K562 (cell line): ENCODE data around the gene MRPL52. TPM values are rescaled to one million over a fixed set of nuclear protein-coding genes. Genes with fewer than 3 reads are reported as not detected.

Experiments used
- ATAC-seq: fragments of 200-7000 bp; cut with Tn5 transposase; 3 replicates; pipeline ENCODE4 v1.9.1; 2020; ENCODE audit warnings: moderate library complexity
- BruUV-seq: library from RNA; stranded (reverse); fragments of 400-500 nt; replicated peaks from 2 replicates; lab custom pipeline; 2021; lab: Mats Ljungman, UMichigan
- CTCF ChIA-PET: fragments of 300-600 bp; formaldehyde crosslinking; extraction: SDS; loops from one replicate; lab custom pipeline; 2021; ENCODE audit warnings: low intra/inter-chr PET ratio; lab: Yijun Ruan, JAX
- POLR2A ChIA-PET: fragments of 300-600, 350-650 bp; sonication (Branson Sonifier 250); formaldehyde crosslinking; extraction: SDS; loops from one replicate; lab custom pipeline; 2021; ENCODE audit warnings: antibody characterized with exemption, inconsistent platforms; lab: Yijun Ruan, JAX
- DNase-seq, 4 experiments: peaks; one replicate each; pipeline versions ENCODE4 v3.0.0 to v3.0.0-alpha.2; 2011 to 2018; ENCODE audit warnings: low spot score in 3 of 4, mixed read lengths in 3 of 4; ENCODE audit errors: extremely low read depth in 1 of 4
- FAIRE-seq: peaks from 2 replicates; lab custom pipeline; 2011; peaks lifted over from hg19 to GRCh38; lab: Jason Lieb, UNC
- H2AFZ ChIP-seq: 2 replicates; pipeline ENCODE4 v1.6.0; 2011; ENCODE audit warnings: low read depth, low read length, control low read depth, inconsistent platforms
- H3K27ac ChIP-seq: fragments of 200-600 bp; 3 replicates; pipeline ENCODE4 v1.8.0; 2011; ENCODE audit warnings: low read depth, mild to moderate bottlenecking, control low read depth, inconsistent platforms, low read length, moderate library complexity, mixed read lengths; ENCODE audit errors: extremely low read depth
- H3K27me3 ChIP-seq, 2 experiments: fragments of 300-600 bp in 1 of 2; 2 replicates in 1 of 2; 3 replicates in 1 of 2; pipeline versions ENCODE4 v1.6.0 to v1.8.0; 2011; ENCODE audit warnings: inconsistent platforms in 2 of 2, low read length in 2 of 2, mild to moderate bottlenecking in 1 of 2, mixed read lengths in 1 of 2, moderate library complexity in 1 of 2; ENCODE audit not compliant: control insufficient read depth in 2 of 2, insufficient read depth in 2 of 2
- H3K36me3 ChIP-seq: fragments of 300-600 bp; 3 replicates; pipeline ENCODE4 v1.8.0; 2011; ENCODE audit warnings: mild to moderate bottlenecking, low read length, inconsistent platforms; ENCODE audit not compliant: control insufficient read depth, insufficient read depth
- H3K4me1 ChIP-seq, 2 experiments: fragments of 200-600 bp in 1 of 2; replicated peaks in 1 of 2; 2 replicates in 1 of 2; 3 replicates in 1 of 2; pipeline versions ENCODE4 v1.5.1 to v1.8.0; 2011; ENCODE audit warnings: inconsistent platforms in 2 of 2, low read length in 2 of 2, mild to moderate bottlenecking in 1 of 2, mixed read lengths in 1 of 2, moderate library complexity in 1 of 2; ENCODE audit not compliant: control insufficient read depth in 2 of 2, insufficient read depth in 2 of 2
- H3K4me2 ChIP-seq: 2 replicates; pipeline ENCODE4 v1.6.1; 2011; ENCODE audit warnings: low read length, control low read depth, inconsistent platforms, mixed read lengths; ENCODE audit not compliant: insufficient read depth
- H3K4me3 ChIP-seq: fragments of 200-600 bp; sonication (generic), shearing (Covaris generic); 2 replicates; pipeline ENCODE4 v1.5.1; 2016; ENCODE audit warnings: control low read depth, inconsistent platforms
- H3K79me2 ChIP-seq: fragments of 200-600 bp; 3 replicates; pipeline ENCODE4 v1.8.0; 2011; ENCODE audit warnings: low read length, inconsistent platforms; ENCODE audit not compliant: control insufficient read depth, insufficient read depth
- H3K9ac ChIP-seq, 2 experiments: 2 replicates each; pipeline versions ENCODE4 v1.6.0 to v1.6.1; 2011; ENCODE audit warnings: low read depth in 2 of 2, low read length in 2 of 2, control low read depth in 1 of 2, inconsistent platforms in 1 of 2, mild to moderate bottlenecking in 1 of 2, mixed read lengths in 1 of 2; ENCODE audit not compliant: insufficient read depth in 1 of 2
- H3K9me1 ChIP-seq: one replicate; pipeline ENCODE4 v1.6.0; 2011; ENCODE audit warnings: inconsistent platforms, mild to moderate bottlenecking, low read length, moderate library complexity; ENCODE audit not compliant: control insufficient read depth, insufficient read depth
- H3K9me3 ChIP-seq: replicated peaks from 2 replicates; pipeline ENCODE4 v1.5.1; 2011; ENCODE audit warnings: low read depth, low read length, inconsistent platforms; ENCODE audit not compliant: control insufficient read depth, insufficient read depth
- H4K20me1 ChIP-seq: replicated peaks from 2 replicates; pipeline ENCODE4 v1.6.1; 2011; ENCODE audit warnings: low read length, inconsistent platforms, mixed read lengths; ENCODE audit not compliant: control insufficient read depth, insufficient read depth
- CBX8 ChIP-seq: fragments of 200-600 bp; sonication (generic); IDR thresholded peaks from 2 replicates; pipeline ENCODE4 v1.6.1; 2012; ENCODE audit warnings: borderline replicate concordance, mixed run types, low read depth, mild to moderate bottlenecking, moderate library complexity, mixed read lengths, low read length, control low read depth, inconsistent platforms; ENCODE audit not compliant: poor library complexity, severe bottlenecking; ENCODE audit errors: extremely low read depth
- CC2D1A ChIP-seq: fragments of 450-650 bp; IDR thresholded peaks from 2 replicates; pipeline ENCODE4 v1.6.1; 2017; ENCODE audit warnings: mild to moderate bottlenecking
- ETS2 ChIP-seq: IDR thresholded peaks from 2 replicates; pipeline ENCODE4 v1.6.1; 2016; ENCODE audit warnings: borderline replicate concordance, missing genetic modification characterization, mild to moderate bottlenecking, moderate library complexity, missing compliant biosample characterization; ENCODE audit not compliant: poor library complexity, severe bottlenecking
- FOXK2 ChIP-seq, 2 experiments: fragments of 450-650 bp; IDR thresholded peaks in 1 of 2; conservative IDR thresholded peaks in 1 of 2; 2 replicates each; pipeline ENCODE4 v1.6.1; 2016; ENCODE audit warnings: low read depth in 2 of 2, mild to moderate bottlenecking in 1 of 2
- HOMEZ ChIP-seq: fragments of 250-450 bp; sonication (Bioruptor Pico); IDR thresholded peaks from 2 replicates; pipeline ENCODE4 v1.4.0; 2020; ENCODE audit warnings: mild to moderate bottlenecking, moderate library complexity
- MAFG ChIP-seq: fragments of 450-650 bp; conservative IDR thresholded peaks from 2 replicates; pipeline ENCODE4 v1.6.1; 2016; ENCODE audit warnings: missing genetic modification characterization, missing compliant biosample characterization
- NFE2L1 ChIP-seq: fragments of 450-650 bp; IDR thresholded peaks from 2 replicates; pipeline ENCODE4 v1.6.1; 2016; ENCODE audit warnings: missing genetic modification characterization, low read depth, mild to moderate bottlenecking, missing compliant biosample characterization, moderate library complexity, borderline replicate concordance
- NFIC ChIP-seq: fragments of 450-650 bp; IDR thresholded peaks from 2 replicates; pipeline ENCODE4 v1.6.1; 2017; ENCODE audit warnings: mild to moderate bottlenecking, inconsistent platforms
- RBM25 ChIP-seq: fragments of 200-400 bp; formaldehyde crosslinking; IDR thresholded peaks from 2 replicates; pipeline ENCODE4 v1.6.1; 2018; ENCODE audit warnings: low read length, low read depth, moderate library complexity; ENCODE audit not compliant: severe bottlenecking
- SMAD4 ChIP-seq: fragments of 250-450 bp; sonication (Bioruptor Pico); conservative IDR thresholded peaks from 2 replicates; pipeline ENCODE4 v1.8.0; 2021; ENCODE audit warnings: inconsistent platforms, mild to moderate bottlenecking, moderate library complexity
- U2AF1 ChIP-seq: fragments of 200-400 bp; formaldehyde crosslinking; optimal IDR thresholded peaks from 2 replicates; pipeline ENCODE3; 2017; ENCODE audit warnings: mild to moderate bottlenecking, low read depth, low read length, moderate library complexity
- ZNF140 ChIP-seq: fragments of 250-450 bp; sonication (Bioruptor Pico); IDR thresholded peaks from 2 replicates; pipeline ENCODE4 v1.8.0; 2021; ENCODE audit warnings: moderate library complexity, mild to moderate bottlenecking, inconsistent platforms
- WGBS: fragments of 100-300 bp; shearing (Covaris generic); methylation state at CpG from one replicate; pipeline ENCODE4 v1.1.6; 2016; ENCODE audit warnings: low coverage, mixed read lengths; ENCODE audit not compliant: insufficient coverage; ENCODE audit errors: missing lambda C conversion rate; 5-methylcytosine and 5-hydroxymethylcytosine counted together
- in situ Hi-C: fragments of 300-500 bp; cut with MboI; formaldehyde crosslinking; loops from 4 replicates; pipeline ENCODE4 v1.15.0; 2018; ENCODE audit warnings: inconsistent platforms, mixed read lengths
- intact Hi-C: fragments of 100-400 bp; cut with micrococcal nuclease; formaldehyde crosslinking; loops from 2 replicates; pipeline ENCODE4 v1.14.2; 2022
- polyA plus RNA-seq, 8 experiments: library from polyadenylated mRNA; depleted of rRNA in 4 of 8; stranded (reverse) in 5 of 8; unstranded in 3 of 8; fragments of >200 nt; fragmentation: Nextera tagmentation in 2 of 8; fragmentation: Illumina TruSeq in 1 of 8; extraction: Ambion mirVana in 2 of 8; extraction: Trizol in 1 of 8; gene quantifications; 2 replicates each; pipeline versions ENCODE4 v1.2.1 to v1.2.3, GENCODE V29; 2011 to 2014; ENCODE audit warnings: inconsistent platforms in 1 of 8, missing spikeins in 1 of 8
- total RNA-seq, 7 experiments: library from RNA; depleted of rRNA in 6 of 7; stranded (reverse); fragments of >200 nt in 6 of 7; fragmentation: Illumina TruSeq in 2 of 7; extraction: Trizol in 2 of 7; gene quantifications; 2 replicates each; pipeline versions ENCODE4 v1.2.1 to v1.2.3, GENCODE V29; 2011 to 2021; ENCODE audit warnings: low replicate concordance in 1 of 7
- TF ChIP-seq, protein P1 (sequence below): fragments of 450-650 bp; IDR thresholded peaks from 2 replicates; pipeline ENCODE4 v1.6.1; 2016
- TF ChIP-seq, protein P2 (sequence below): fragments of 250-450 bp; sonication (Bioruptor Pico); IDR thresholded peaks from 2 replicates; pipeline ENCODE4 v1.8.0; 2022; ENCODE audit warnings: inconsistent platforms, mild to moderate bottlenecking, moderate library complexity, borderline replicate concordance
- TF ChIP-seq, protein P3 (sequence below): sonication (generic); formaldehyde crosslinking; IDR thresholded peaks from 2 replicates; pipeline ENCODE4 v1.8.0; 2022; ENCODE audit warnings: mild to moderate bottlenecking, missing genetic modification reagents

The MRPL52 gene
- total and polyA plus RNA-seq, 9 of the 15 experiments (the other 6 are each of a cell fraction or from before 2014, with no cell fraction given): 56.5 to 213 (median 168) TPM

DNA sequence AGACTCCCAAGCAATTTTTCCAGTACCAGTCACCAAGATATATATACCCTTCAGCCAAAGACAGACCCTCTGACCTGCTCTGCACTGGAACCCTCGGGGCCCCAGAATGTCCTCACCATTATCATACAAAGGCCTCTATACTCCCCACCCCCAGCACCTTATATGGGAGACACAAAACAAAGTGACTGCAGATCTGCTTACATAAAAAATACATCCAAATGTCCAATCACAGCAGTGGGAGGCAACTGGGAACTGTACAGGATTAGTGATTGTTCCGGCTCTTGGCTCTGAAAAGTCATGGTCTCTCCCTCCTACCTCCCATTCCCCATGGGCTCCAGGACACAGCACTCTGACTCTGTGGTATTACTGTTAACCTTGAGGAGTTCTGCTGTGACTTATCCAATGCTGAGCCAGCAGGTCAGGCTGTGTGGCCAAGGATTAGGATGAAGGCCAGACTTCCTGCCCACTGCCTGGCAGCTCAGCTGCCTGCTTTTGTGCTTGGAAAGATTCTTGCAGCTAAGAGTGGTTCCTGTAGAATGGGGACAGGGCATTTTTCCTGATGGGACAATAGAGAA lies 49.5 kb upstream of the MRPL52 start (continued):
- TF ChIP-seq ZNF140 (CRISPR knock-in tag) (no peak), ETS2 (tag) (no peak), MAFG (tag) (0 out of 2 replicates have a peak, but pooled peaks have one; percentile 6), NFIC (no peak)
- TF ChIP-seq, protein P1, sequence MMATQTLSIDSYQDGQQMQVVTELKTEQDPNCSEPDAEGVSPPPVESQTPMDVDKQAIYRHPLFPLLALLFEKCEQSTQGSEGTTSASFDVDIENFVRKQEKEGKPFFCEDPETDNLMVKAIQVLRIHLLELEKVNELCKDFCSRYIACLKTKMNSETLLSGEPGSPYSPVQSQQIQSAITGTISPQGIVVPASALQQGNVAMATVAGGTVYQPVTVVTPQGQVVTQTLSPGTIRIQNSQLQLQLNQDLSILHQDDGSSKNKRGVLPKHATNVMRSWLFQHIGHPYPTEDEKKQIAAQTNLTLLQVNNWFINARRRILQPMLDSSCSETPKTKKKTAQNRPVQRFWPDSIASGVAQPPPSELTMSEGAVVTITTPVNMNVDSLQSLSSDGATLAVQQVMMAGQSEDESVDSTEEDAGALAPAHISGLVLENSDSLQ: no peak
- TF ChIP-seq, protein P2, sequence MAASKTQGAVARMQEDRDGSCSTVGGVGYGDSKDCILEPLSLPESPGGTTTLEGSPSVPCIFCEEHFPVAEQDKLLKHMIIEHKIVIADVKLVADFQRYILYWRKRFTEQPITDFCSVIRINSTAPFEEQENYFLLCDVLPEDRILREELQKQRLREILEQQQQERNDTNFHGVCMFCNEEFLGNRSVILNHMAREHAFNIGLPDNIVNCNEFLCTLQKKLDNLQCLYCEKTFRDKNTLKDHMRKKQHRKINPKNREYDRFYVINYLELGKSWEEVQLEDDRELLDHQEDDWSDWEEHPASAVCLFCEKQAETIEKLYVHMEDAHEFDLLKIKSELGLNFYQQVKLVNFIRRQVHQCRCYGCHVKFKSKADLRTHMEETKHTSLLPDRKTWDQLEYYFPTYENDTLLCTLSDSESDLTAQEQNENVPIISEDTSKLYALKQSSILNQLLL (CRISPR knock-in tag): no peak

DNA sequence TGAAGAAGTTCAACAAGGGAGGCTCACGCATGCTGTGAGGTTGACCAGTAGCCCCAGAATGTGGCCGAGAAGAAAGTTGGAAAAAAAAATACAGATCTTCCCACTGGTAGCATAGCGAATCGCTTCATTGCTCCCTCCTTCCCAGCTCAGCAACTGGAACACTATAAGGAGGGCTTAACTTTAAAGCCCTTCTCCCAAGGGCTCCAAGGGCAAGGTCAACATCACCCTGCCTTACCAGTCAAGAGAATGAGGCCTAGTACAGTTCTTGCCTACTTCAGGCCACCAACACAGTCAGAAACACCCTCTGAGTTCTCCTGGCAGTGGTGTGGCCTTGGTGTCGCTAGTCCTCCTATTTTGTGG lies 48.8 kb upstream of the MRPL52 start:
- peaks cover 0 to 8% of the 10 kb centered on the region in 2 experiments; a peak in 3 of 5 replicates for H3K4me1 ChIP-seq
- no peaks in the 10 kb centered on the region for H4K20me1 ChIP-seq
- no peak overlapping the region for H3K4me2 ChIP-seq
- H3K9ac ChIP-seq: no peak overlapping the region
- DNase-seq (no peak), FAIRE-seq (no peak), ATAC-seq (no peak)
- H2AFZ ChIP-seq: peak overlapping the region; percentile 68
- WGBS: 57% methylated on average over 5 of the region's 5 CpGs
- no peaks in the 10 kb centered on the region for H3K27me3 ChIP-seq
- H3K9me3 ChIP-seq: no peaks in the 10 kb centered on the region
- intact Hi-C loops (no loop called here), in situ Hi-C loops (no loop called here)
- H3K36me3 ChIP-seq: no peaks in the 10 kb centered on the region
- H3K9me1 ChIP-seq: no peaks in the 10 kb centered on the region
- H3K27ac ChIP-seq: no peak overlapping the region
- CTCF ChIA-PET: interaction anchor here (5.5 kb wide), 1 partner anchor 72 kb away, joined by 68 read pairs; no protein-coding TSS in a partner anchor
- H3K79me2 ChIP-seq: no peaks in the 10 kb centered on the region
- H3K4me3 ChIP-seq: no peak overlapping the region
- no TSS peak for BruUV-seq
- POLR2A ChIA-PET: interaction anchor here (0.7 to 1.8 kb wide), 3 partner anchors 13 to 32 kb away, joined by 3 to 5 read pairs (median 3); no protein-coding TSS in a partner anchor
- TF ChIP-seq FOXK2 (conservative IDR thresholded peaks at IDR 0.05 in 1 of 2, IDR thresholded peaks at IDR 0.05 in 1 of 2; ENCODE audit: low read depth in 2 of 2) (no peak), RBM25 (no peak), NFE2L1 (no peak), SMAD4 (CRISPR knock-in tag) (no peak), CC2D1A (no peak), HOMEZ (CRISPR knock-in tag) (no peak), U2AF1 (no peak), CBX8 (no peak)
- TF ChIP-seq, protein P3, sequence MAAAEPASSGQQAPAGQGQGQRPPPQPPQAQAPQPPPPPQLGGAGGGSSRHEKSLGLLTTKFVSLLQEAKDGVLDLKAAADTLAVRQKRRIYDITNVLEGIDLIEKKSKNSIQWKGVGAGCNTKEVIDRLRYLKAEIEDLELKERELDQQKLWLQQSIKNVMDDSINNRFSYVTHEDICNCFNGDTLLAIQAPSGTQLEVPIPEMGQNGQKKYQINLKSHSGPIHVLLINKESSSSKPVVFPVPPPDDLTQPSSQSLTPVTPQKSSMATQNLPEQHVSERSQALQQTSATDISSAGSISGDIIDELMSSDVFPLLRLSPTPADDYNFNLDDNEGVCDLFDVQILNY (CRISPR knock-in tag): no peak
